GM12891 (cell line): Measurements from ENCODE around the gene ANXA3.

Source experiments
- DNase-seq: peaks from one replicate; pipeline ENCODE4 v3.0.0; 2011; ENCODE audit warnings: low spot score; ENCODE audit not compliant: insufficient read length
- FAIRE-seq: peaks from 2 replicates; lab custom pipeline; 2011; peaks lifted over from hg19 to GRCh38; lab: Jason Lieb, UNC
- PAX5 ChIP-seq: IDR thresholded peaks from 2 replicates; pipeline ENCODE4 v1.6.1; 2011; ENCODE audit warnings: low read length, moderate library complexity, mild to moderate bottlenecking; ENCODE audit not compliant: insufficient read depth, severe bottlenecking
- POLR2A ChIP-seq: IDR thresholded peaks from 2 replicates; pipeline ENCODE4 v1.6.1; 2011; ENCODE audit warnings: low read depth, low read length, control low read depth
- POLR2AphosphoS5 ChIP-seq: IDR thresholded peaks from 2 replicates; pipeline ENCODE4 v1.6.1; 2011; ENCODE audit warnings: low read depth, low read length, control low read depth
- POU2F2 ChIP-seq: IDR thresholded peaks from 2 replicates; pipeline ENCODE4 v1.6.1; 2011; ENCODE audit warnings: low read depth, mild to moderate bottlenecking, control low read depth, low read length, moderate library complexity
- SPI1 ChIP-seq: IDR thresholded peaks from 2 replicates; pipeline ENCODE4 v1.6.1; 2011; ENCODE audit warnings: low read depth, low read length, control low read depth
- TAF1 ChIP-seq: IDR thresholded peaks from 2 replicates; pipeline ENCODE4 v1.6.1; 2011; ENCODE audit warnings: low read depth, low read length, control low read depth

ANXA3 gene

GRCh38 chr4:78556665-78557064 is 5.1 kb downstream of the ANXA3 start:
- TF ChIP-seq TAF1 (no peak), POLR2AphosphoS5 (no peak), POU2F2 (no peak), SPI1 (no peak), POLR2A (no peak), PAX5 (no peak)
- DNase-seq = no peak
- no peak for FAIRE-seq

GRCh38 chr4:78557841-78558240 is 6.3 kb downstream of the ANXA3 start:
- no peak for TF ChIP-seq POLR2A
- TF ChIP-seq TAF1 = no peak
- no peak for TF ChIP-seq SPI1
- no peak for TF ChIP-seq PAX5
- no peak for TF ChIP-seq POLR2AphosphoS5
- TF ChIP-seq POU2F2 = no peak
- FAIRE-seq (no peak), DNase-seq (no peak)

- TF ChIP-seq POU2F2 (no peak), PAX5 (no peak), POLR2A (no peak), SPI1 (no peak), POLR2AphosphoS5 (no peak), TAF1 (no peak)
- FAIRE-seq = no peak
Observed at GRCh38 chr4:78558410-78558809, 6.8 kb downstream of the ANXA3 start.

GRCh38 chr4:78560296-78560963 is 8.9 kb downstream of the ANXA3 start:
- no peak for FAIRE-seq
- TF ChIP-seq SPI1 (no peak), PAX5 (no peak), POU2F2 (no peak), TAF1 (no peak), POLR2A (no peak), POLR2AphosphoS5 (no peak)
- no peak for DNase-seq

More at GRCh38 chr4:78558410-78558809, 6.8 kb downstream of the ANXA3 start:
- no peak for DNase-seq

GRCh38 chr4:78561677-78562076 is 10.1 kb downstream of the ANXA3 start:
- DNase-seq (no peak), FAIRE-seq (no peak)
- TF ChIP-seq POLR2A = no peak
- no peak for TF ChIP-seq PAX5
- no peak for TF ChIP-seq SPI1
- TF ChIP-seq POLR2AphosphoS5 = no peak
- no peak for TF ChIP-seq TAF1
- no peak for TF ChIP-seq POU2F2

- no peak for DNase-seq
- no peak for FAIRE-seq
- TF ChIP-seq POLR2A = no peak
Observed at GRCh38 chr4:78562687-78563086, 11.1 kb downstream of the ANXA3 start.

- DNase-seq = no peak
- no peak for FAIRE-seq
- no peak for TF ChIP-seq POLR2AphosphoS5
- no peak for TF ChIP-seq TAF1
- no peak for TF ChIP-seq POLR2A
- TF ChIP-seq PAX5 = no peak
- no peak for TF ChIP-seq SPI1
- TF ChIP-seq POU2F2 = no peak
Observed at GRCh38 chr4:78565971-78566372, 14.4 kb downstream of the ANXA3 start.

GRCh38 chr4:78566834-78567499 is 15.4 kb downstream of the ANXA3 start:
- DNase-seq (no peak), FAIRE-seq (no peak)
- TF ChIP-seq SPI1 (no peak), POLR2A (no peak), PAX5 (no peak), POLR2AphosphoS5 (no peak), TAF1 (no peak), POU2F2 (no peak)

GRCh38 chr4:78567500-78568060 is 16.0 kb downstream of the ANXA3 start:
- DNase-seq (no peak), FAIRE-seq (no peak)
- TF ChIP-seq POU2F2 = no peak
- no peak for TF ChIP-seq POLR2A
- TF ChIP-seq SPI1 = no peak
- no peak for TF ChIP-seq TAF1
- no peak for TF ChIP-seq PAX5
- TF ChIP-seq POLR2AphosphoS5 = no peak

- no peak for FAIRE-seq
Observed at GRCh38 chr4:78568640-78569305, 17.2 kb downstream of the ANXA3 start.

More at GRCh38 chr4:78568640-78569305, 17.2 kb downstream of the ANXA3 start:
- no peak for DNase-seq
- TF ChIP-seq POLR2A = no peak
- no peak for TF ChIP-seq POU2F2
- no peak for TF ChIP-seq PAX5
- no peak for TF ChIP-seq SPI1
- no peak for TF ChIP-seq TAF1
- no peak for TF ChIP-seq POLR2AphosphoS5
